ENCODE measurements around the gene SLC29A4.

DNA sequence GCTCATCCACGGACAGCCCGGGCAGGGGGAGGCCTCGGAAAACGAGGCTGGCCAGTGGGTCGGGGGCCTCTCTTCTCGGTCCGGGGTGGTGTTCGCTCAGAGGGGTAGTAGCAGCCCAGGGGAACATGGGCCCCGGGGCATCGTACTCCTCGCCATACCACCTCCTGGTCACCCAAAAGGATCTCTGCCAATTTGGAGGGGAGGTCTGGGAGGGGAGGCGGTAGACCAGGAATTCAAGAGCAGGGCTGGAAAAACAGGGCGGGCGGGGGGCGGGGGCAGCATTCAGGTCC, 67.4 kb downstream of the SLC29A4 start:
- TF ChIP-seq ZNF274 (IDR thresholded peaks at IDR 0.05; ENCODE audit: low read depth, low read length) (no peak), YY1 (IDR thresholded peaks at IDR 0.05; ENCODE audit: insufficient read depth, insufficient read length) (no peak)
